Upper lobe of right lung (tissue), 1 donor: ENCODE data around the gene FAM3A. TPM values are rescaled to one million over a fixed set of nuclear protein-coding genes. Genes with fewer than 3 reads are reported as not detected.

Experiments used
- ATAC-seq: fragments of 200-7000 bp; cut with Tn5 transposase; one replicate; pipeline ENCODE4 v1.9.1; 2020; ENCODE audit warnings: mild to moderate bottlenecking, moderate library complexity
- DNase-seq: peaks from one replicate; pipeline ENCODE4 v3.0.0-alpha.2; 2020
- H3K27ac ChIP-seq: fragments of 200-600 bp; one replicate; pipeline ENCODE4 v1.8.0; 2022
- H3K27me3 ChIP-seq: fragments of 200-600 bp; one replicate; pipeline ENCODE4 v1.8.0; 2022; ENCODE audit warnings: mild to moderate bottlenecking
- H3K36me3 ChIP-seq: fragments of 200-600 bp; one replicate; pipeline ENCODE4 v1.8.0; 2022
- H3K4me1 ChIP-seq: fragments of 200-600 bp; one replicate; pipeline ENCODE4 v1.8.0; 2022
- H3K4me3 ChIP-seq: fragments of 200-600 bp; one replicate; pipeline ENCODE4 v1.8.0; 2022; ENCODE audit warnings: mild to moderate bottlenecking
- H3K9me3 ChIP-seq: fragments of 200-600 bp; one replicate; pipeline ENCODE4 v1.8.0; 2022
- CTCF ChIP-seq: fragments of 200-600 bp; IDR thresholded peaks from one replicate; pipeline ENCODE4 v1.8.0; 2022; ENCODE audit warnings: antibody characterized with exemption
- intact Hi-C: fragments of 100-400 bp; cut with DNase I; formaldehyde crosslinking; loops from one replicate; pipeline ENCODE4 v1.11.0; 2022
- total RNA-seq: library from RNA; stranded (reverse); fragmentation: NEBNext Ultra II Directional; extraction: Animal tissue kit (Norgen Biotek cat#: 25700); gene quantifications from one replicate; pipeline ENCODE4 v1.2.1, GENCODE V29; 2021
- donor health status: DM: no; HTN: yes; CAD: no; lungs with severe emphysema.

FAM3A gene
- total RNA-seq, 1 donor from 2014 or later: 42.6 TPM

- intact Hi-C loops: no loop called here
- no peaks in the 10 kb centered on the region for H3K4me1 ChIP-seq
- ATAC-seq: no peak
- DNase-seq: no peak
- H3K9me3 ChIP-seq: no peaks in the 10 kb centered on the region
- H3K27ac ChIP-seq: no peak overlapping the region
- no peaks in the 10 kb centered on the region for H3K27me3 ChIP-seq
- H3K36me3 ChIP-seq: peaks cover 5% of the 10 kb centered on the region
- no peak for TF ChIP-seq CTCF
- H3K4me3 ChIP-seq: no peak overlapping the region
These were observed 46.2 kb downstream of the FAM3A start for GRCh38 chrX:154469880-154470279.

- no peaks in the 10 kb centered on the region for H3K9me3 ChIP-seq
- peaks cover 5% of the 10 kb centered on the region for H3K36me3 ChIP-seq
- no peak overlapping the region for H3K4me3 ChIP-seq
- TF ChIP-seq CTCF: no peak
- DNase-seq: no peak
- H3K27me3 ChIP-seq: no peaks in the 10 kb centered on the region
- H3K4me1 ChIP-seq: no peaks in the 10 kb centered on the region
- intact Hi-C loops: no loop called here
- no peak overlapping the region for H3K27ac ChIP-seq
- no peak for ATAC-seq
These were observed 46.9 kb downstream of the FAM3A start for GRCh38 chrX:154469114-154469513.

GRCh38 chrX:154468217-154468616, 47.8 kb downstream of the FAM3A start:
- intact Hi-C loops: no loop called here
- peaks cover 5% of the 10 kb centered on the region for H3K36me3 ChIP-seq
- H3K9me3 ChIP-seq: no peaks in the 10 kb centered on the region
- no peaks in the 10 kb centered on the region for H3K4me1 ChIP-seq
- H3K27ac ChIP-seq: no peak overlapping the region
- no peak for TF ChIP-seq CTCF
- no peak for ATAC-seq
- no peak overlapping the region for H3K4me3 ChIP-seq
- H3K27me3 ChIP-seq: no peaks in the 10 kb centered on the region
- DNase-seq: no peak

GRCh38 chrX:154467556-154467955, 48.5 kb downstream of the FAM3A start:
- Histone ChIP-seq H3K4me3 (no peak overlapping the region), H3K9me3 (no peaks in the 10 kb centered on the region), H3K4me1 (no peaks in the 10 kb centered on the region), H3K27me3 (no peaks in the 10 kb centered on the region), H3K36me3 (peaks cover 5% of the 10 kb centered on the region), H3K27ac (no peak overlapping the region)
- DNase-seq (no peak), ATAC-seq (no peak)
- TF ChIP-seq CTCF: no peak
- intact Hi-C loops: no loop called here

DNA sequence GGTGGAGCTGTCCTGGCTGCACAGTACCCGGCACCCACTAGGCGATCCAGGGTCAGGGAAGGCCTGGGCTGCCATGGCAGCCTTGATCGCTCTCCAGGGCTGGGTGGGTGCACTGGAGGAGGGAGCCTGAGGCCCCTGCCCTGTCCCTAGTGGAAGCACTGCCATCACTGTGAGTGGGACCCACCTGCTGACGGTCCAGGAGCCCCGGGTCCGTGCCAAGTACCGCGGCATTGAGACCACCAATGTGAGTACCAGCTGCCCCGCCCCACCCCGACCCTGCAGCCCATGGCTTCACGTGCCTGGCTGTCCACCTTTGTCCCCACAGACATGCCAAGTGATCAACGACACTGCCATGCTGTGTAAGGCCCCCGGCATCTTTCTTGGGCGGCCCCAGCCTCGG, 49.1 kb downstream of the FAM3A start:
- intact Hi-C loops: no loop called here
- TF ChIP-seq CTCF: no peak
- ATAC-seq: no peak
- Histone ChIP-seq H3K27me3 (no peaks in the 10 kb centered on the region), H3K9me3 (no peaks in the 10 kb centered on the region), H3K27ac (no peak overlapping the region), H3K36me3 (peaks cover 5% of the 10 kb centered on the region), H3K4me3 (no peak overlapping the region), H3K4me1 (no peaks in the 10 kb centered on the region)
- DNase-seq: no peak

DNA sequence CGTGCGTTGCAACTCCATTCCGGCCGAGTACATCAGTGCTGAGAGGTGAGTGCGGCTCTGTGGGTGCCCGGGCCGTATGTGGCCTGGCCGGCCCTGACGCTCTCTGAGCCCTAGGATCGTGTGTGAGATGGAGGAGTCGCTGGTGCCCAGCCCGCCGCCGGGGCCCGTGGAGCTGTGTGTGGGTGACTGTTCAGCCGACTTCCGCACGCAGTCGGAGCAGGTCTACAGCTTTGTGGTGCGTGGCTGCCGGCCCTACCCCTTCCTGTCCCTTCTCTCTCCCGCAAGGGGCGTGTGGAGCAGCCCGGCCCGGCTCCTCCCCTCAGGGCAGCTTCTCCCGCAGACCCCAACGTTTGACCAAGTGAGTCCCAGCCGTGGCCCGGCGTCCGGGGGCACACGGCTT, 50.0 kb downstream of the FAM3A start:
- H3K4me3 ChIP-seq: no peak overlapping the region
- intact Hi-C loops: no loop called here
- H3K36me3 ChIP-seq: peaks cover 5% of the 10 kb centered on the region
- TF ChIP-seq CTCF: no peak
- no peak overlapping the region for H3K27ac ChIP-seq
- ATAC-seq (no peak), DNase-seq (no peak)
- no peaks in the 10 kb centered on the region for H3K9me3 ChIP-seq
- no peaks in the 10 kb centered on the region for H3K27me3 ChIP-seq
- H3K4me1 ChIP-seq: no peaks in the 10 kb centered on the region
